ENCODE measurements around the gene EDAR. TPM values are rescaled to one million over a fixed set of nuclear protein-coding genes. Genes with fewer than 3 reads are reported as not detected.

EDAR gene
- total and polyA plus RNA-seq, 4 donors = not detected

DNA sequence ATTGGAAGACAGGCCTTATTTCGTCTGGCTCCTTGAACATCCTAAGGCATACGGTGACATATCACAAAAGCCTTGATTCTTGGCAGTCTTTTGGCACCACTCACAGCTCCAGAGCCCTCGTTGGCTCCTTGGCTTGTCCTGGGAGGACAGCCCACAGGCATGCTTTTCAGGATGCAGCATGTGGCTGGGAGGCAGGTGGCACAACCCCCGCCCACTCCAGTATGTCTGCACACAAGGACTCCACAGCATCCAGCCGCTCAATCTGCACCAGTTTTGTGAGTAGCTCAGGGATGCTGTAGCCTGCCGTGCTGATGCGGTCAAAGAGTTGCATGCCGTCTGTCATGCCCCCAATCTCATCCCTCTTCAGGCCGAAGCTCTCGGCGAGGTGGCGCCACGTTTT, 92.3 kb downstream of the EDAR start:
- ATAC-seq (ENCODE audit: low FRiP score) = no peak
- 91 to 92% methylated on average over 13 of the region's 13 CpGs for WGBS, 2 donors
- DNase-seq = no peak

DNA sequence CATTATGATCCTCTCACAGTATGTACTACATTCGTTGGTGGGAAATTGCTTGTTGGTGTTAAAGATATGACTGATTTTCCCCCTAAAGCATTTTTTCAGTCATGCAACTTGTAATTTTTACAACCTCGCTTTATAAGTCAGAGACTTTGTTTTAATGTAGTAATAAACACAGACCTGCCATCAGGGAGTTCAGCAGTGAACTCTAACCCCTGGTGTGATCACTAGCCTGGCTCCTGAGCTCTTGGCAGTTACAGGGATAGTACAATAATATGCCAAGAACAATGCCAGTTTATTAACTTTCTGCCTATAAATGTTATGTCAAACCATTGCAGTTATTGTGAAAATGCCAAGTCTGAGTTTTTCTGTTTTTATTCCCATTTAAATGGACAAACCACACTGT, 93.8 kb downstream of the EDAR start:
- no peak for ATAC-seq (ENCODE audit: low FRiP score)
- WGBS, 2 donors = 84 to 87% methylated on average over 2 of the region's 2 CpGs
- intact Hi-C loops (cut with DNase I) = no loop called here

More for the DNA sequence above, 92.3 kb downstream of the EDAR start:
- no peaks in the 10 kb centered on the region for H3K36me3 ChIP-seq (ENCODE audit: control insufficient read depth in 1 of 2, insufficient read depth in 2 of 2, low read length in 1 of 2)
- H3K4me1 ChIP-seq (ENCODE audit: control insufficient read depth in 1 of 2, insufficient read depth in 2 of 2, low read length in 2 of 2) = no peaks in the 10 kb centered on the region
- intact Hi-C loops (cut with DNase I) = no loop called here
- no peak overlapping the region for H3K27ac ChIP-seq (ENCODE audit: low read depth in 1 of 2, low read length in 2 of 2)
- H3K27me3 ChIP-seq (ENCODE audit: control insufficient read depth in 1 of 2, insufficient read depth in 2 of 2, low read length in 1 of 2) = no peaks in the 10 kb centered on the region
- no peaks in the 10 kb centered on the region for H3K9me3 ChIP-seq (ENCODE audit: control insufficient read depth, low read length)
- H3K4me3 ChIP-seq (ENCODE audit: low read length in 2 of 2) = no peak overlapping the region

DNA sequence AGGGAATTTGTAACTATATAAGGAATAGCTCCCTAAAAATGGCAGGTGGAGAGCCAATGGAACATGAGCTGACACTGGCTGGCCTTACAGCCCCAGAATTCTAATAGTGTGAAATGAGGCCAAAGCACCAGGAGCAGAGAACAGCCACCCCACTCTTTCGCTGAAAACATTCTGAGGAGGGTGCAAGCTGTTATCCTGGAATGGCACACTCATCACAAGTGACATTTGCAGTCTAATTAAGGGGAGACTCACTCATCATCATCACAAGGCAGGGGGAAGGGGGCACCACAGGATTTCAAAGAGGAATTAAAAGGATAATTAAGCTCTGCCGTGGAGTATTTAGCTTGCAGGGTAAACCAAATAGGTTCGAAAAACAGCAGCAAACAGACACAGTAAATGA, 94.3 kb downstream of the EDAR start:
- Histone ChIP-seq H3K27me3 (ENCODE audit: control insufficient read depth in 1 of 2, insufficient read depth in 2 of 2, low read length in 1 of 2) (no peaks in the 10 kb centered on the region), H3K9me3 (ENCODE audit: control insufficient read depth, low read length) (peaks cover 7% of the 10 kb centered on the region), H3K27ac (ENCODE audit: low read depth in 1 of 2, low read length in 2 of 2) (no peak overlapping the region), H3K4me1 (ENCODE audit: control insufficient read depth in 1 of 2, insufficient read depth in 2 of 2, low read length in 2 of 2) (no peaks in the 10 kb centered on the region), H3K4me3 (ENCODE audit: low read length in 2 of 2) (no peak overlapping the region), H3K36me3 (ENCODE audit: control insufficient read depth in 1 of 2, insufficient read depth in 2 of 2, low read length in 1 of 2) (no peaks in the 10 kb centered on the region)
- intact Hi-C loops (cut with DNase I) = no loop called here
- no peak for ATAC-seq (ENCODE audit: low FRiP score)
- 87 to 96% methylated on average over 3 of the region's 3 CpGs for WGBS, 2 donors
- no peak for DNase-seq

More for the DNA sequence above, 93.8 kb downstream of the EDAR start:
- no peaks in the 10 kb centered on the region for H3K27me3 ChIP-seq (ENCODE audit: control insufficient read depth in 1 of 2, insufficient read depth in 2 of 2, low read length in 1 of 2)
- no peaks in the 10 kb centered on the region for H3K36me3 ChIP-seq (ENCODE audit: control insufficient read depth in 1 of 2, insufficient read depth in 2 of 2, low read length in 1 of 2)
- no peaks in the 10 kb centered on the region for H3K4me1 ChIP-seq (ENCODE audit: control insufficient read depth in 1 of 2, insufficient read depth in 2 of 2, low read length in 2 of 2)
- no peak for DNase-seq
- H3K9me3 ChIP-seq (ENCODE audit: control insufficient read depth, low read length) = peaks cover 6% of the 10 kb centered on the region
- H3K4me3 ChIP-seq (ENCODE audit: low read length in 2 of 2) = no peak overlapping the region
- H3K27ac ChIP-seq (ENCODE audit: low read depth in 1 of 2, low read length in 2 of 2) = no peak overlapping the region

DNA sequence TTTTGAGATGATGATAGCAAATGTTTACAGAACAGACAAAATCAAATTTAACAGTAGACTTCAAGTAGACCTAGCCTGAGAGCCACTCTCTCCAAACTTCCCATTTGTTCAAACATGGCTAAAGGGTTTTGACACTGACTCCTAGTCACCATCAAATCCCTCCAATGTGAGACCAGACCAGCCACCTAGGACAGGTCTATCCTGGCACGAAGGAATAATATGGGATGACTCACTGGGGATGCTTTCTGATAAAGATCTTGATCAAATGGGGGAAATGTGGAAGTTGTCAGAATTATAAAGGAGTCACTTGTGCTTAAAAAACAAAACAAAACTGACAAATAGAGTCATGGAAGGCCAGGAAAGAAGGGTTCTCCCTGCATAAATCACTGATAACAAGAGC, 95.7 kb downstream of the EDAR start:
- Histone ChIP-seq H3K27ac (ENCODE audit: low read depth in 1 of 2, low read length in 2 of 2) (no peak overlapping the region), H3K9me3 (ENCODE audit: control insufficient read depth, low read length) (peaks cover 7% of the 10 kb centered on the region), H3K4me1 (ENCODE audit: control insufficient read depth in 1 of 2, insufficient read depth in 2 of 2, low read length in 2 of 2) (no peaks in the 10 kb centered on the region), H3K36me3 (ENCODE audit: control insufficient read depth in 1 of 2, insufficient read depth in 2 of 2, low read length in 1 of 2) (no peaks in the 10 kb centered on the region), H3K27me3 (ENCODE audit: control insufficient read depth in 1 of 2, insufficient read depth in 2 of 2, low read length in 1 of 2) (no peaks in the 10 kb centered on the region), H3K4me3 (ENCODE audit: low read length in 2 of 2) (no peak overlapping the region)
- intact Hi-C loops (cut with DNase I) = no loop called here
- DNase-seq = no peak
- no peak for ATAC-seq (ENCODE audit: low FRiP score)
- WGBS, 2 donors = 82 to 89% methylated on average over 1 of the region's 1 CpG

DNA sequence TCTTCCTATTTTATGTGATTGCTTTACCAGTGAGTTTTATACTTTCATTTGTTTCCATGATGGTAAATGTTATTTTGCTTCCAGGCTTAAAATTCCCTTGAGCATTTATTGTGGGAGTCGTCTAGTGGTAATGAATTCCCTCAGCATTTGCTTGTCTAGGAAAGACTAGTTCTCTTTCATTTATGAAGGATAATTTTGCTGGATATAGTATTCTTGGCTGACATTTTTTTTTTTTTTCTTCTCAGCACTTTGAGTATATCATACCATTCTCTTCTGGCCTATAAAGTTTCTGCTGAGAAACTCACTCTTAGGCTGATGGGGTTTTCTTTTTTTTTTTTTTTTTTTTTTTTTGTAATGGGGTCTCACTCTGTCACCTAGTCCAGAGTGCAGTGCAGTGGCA, 99.1 kb downstream of the EDAR start:
- Histone ChIP-seq H3K36me3 (ENCODE audit: control insufficient read depth in 1 of 2, insufficient read depth in 2 of 2, low read length in 1 of 2) (no peaks in the 10 kb centered on the region), H3K27ac (ENCODE audit: low read depth in 1 of 2, low read length in 2 of 2) (no peak overlapping the region), H3K9me3 (ENCODE audit: control insufficient read depth, low read length) (peaks cover 7% of the 10 kb centered on the region), H3K27me3 (ENCODE audit: control insufficient read depth in 1 of 2, insufficient read depth in 2 of 2, low read length in 1 of 2) (no peaks in the 10 kb centered on the region), H3K4me3 (ENCODE audit: low read length in 2 of 2) (no peak overlapping the region), H3K4me1 (ENCODE audit: control insufficient read depth in 1 of 2, insufficient read depth in 2 of 2, low read length in 2 of 2) (no peaks in the 10 kb centered on the region)
- intact Hi-C loops (cut with DNase I) = no loop called here
- 95 to 96% methylated on average over 1 of the region's 1 CpG for WGBS, 2 donors
- DNase-seq (no peak), ATAC-seq (ENCODE audit: low FRiP score) (no peak)

DNA sequence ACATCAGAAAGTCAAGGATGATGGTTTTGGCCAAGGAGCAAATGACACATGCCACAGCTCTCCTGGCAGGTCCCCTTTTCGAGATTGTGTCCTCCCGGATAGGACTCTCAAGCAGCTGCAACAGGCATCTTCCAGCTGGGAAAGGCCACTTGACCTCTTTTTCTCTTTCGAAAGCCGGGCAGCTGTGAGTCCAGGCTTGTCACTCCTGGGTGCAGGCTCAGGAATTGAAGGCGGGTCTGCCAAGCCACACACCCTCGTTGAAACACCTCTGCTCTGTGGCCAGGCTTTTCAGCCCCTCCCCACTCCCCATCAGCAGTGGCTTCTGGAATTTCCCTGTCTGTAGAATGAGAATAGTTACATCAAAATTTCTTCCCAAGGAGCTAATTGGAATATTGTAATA, 104.4 kb downstream of the EDAR start:
- WGBS, 2 donors = 73 to 76% methylated on average over 6 of the region's 6 CpGs

DNA sequence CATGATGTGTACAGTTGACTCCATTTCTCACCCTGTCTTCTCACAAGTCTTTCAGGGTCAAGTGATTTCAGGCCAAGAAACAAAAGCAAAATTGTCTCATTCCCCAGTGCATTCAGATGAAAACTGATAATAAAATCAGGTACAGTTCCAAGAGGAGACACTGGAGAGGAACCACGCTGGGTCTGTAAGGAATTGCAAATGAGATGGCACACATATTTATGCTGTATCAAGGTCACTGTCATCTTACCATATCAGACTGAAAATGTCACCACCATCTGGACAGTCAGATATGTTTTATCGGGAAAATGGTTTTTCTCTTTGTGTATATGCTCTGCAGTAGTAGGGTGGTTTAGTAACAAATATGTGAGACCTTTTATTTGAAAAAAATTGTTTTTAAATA, 110.7 kb downstream of the EDAR start:
- Histone ChIP-seq H3K36me3 (ENCODE audit: control insufficient read depth in 1 of 2, insufficient read depth in 2 of 2, low read length in 1 of 2) (no peaks in the 10 kb centered on the region), H3K27me3 (ENCODE audit: control insufficient read depth in 1 of 2, insufficient read depth in 2 of 2, low read length in 1 of 2) (no peaks in the 10 kb centered on the region), H3K9me3 (ENCODE audit: control insufficient read depth, low read length) (no peaks in the 10 kb centered on the region), H3K27ac (ENCODE audit: low read depth in 1 of 2, low read length in 2 of 2) (no peak overlapping the region), H3K4me1 (ENCODE audit: control insufficient read depth in 1 of 2, insufficient read depth in 2 of 2, low read length in 2 of 2) (no peaks in the 10 kb centered on the region), H3K4me3 (ENCODE audit: low read length in 2 of 2) (no peak overlapping the region)
- DNase-seq = no peak
- no peak for ATAC-seq (ENCODE audit: low FRiP score)
- 49 to 76% methylated on average over 2 of the region's 2 CpGs for WGBS, 2 donors
- intact Hi-C loops (cut with DNase I) = no loop called here

More for the DNA sequence above, 104.4 kb downstream of the EDAR start:
- DNase-seq (no peak), ATAC-seq (ENCODE audit: low FRiP score) (no peak)
- no peak overlapping the region for H3K27ac ChIP-seq (ENCODE audit: low read depth in 1 of 2, low read length in 2 of 2)
- H3K9me3 ChIP-seq (ENCODE audit: control insufficient read depth, low read length) = no peaks in the 10 kb centered on the region
- no peaks in the 10 kb centered on the region for H3K27me3 ChIP-seq (ENCODE audit: control insufficient read depth in 1 of 2, insufficient read depth in 2 of 2, low read length in 1 of 2)
- no peaks in the 10 kb centered on the region for H3K36me3 ChIP-seq (ENCODE audit: control insufficient read depth in 1 of 2, insufficient read depth in 2 of 2, low read length in 1 of 2)
- intact Hi-C loops (cut with DNase I) = no loop called here
- H3K4me3 ChIP-seq (ENCODE audit: low read length in 2 of 2) = no peak overlapping the region
- H3K4me1 ChIP-seq (ENCODE audit: control insufficient read depth in 1 of 2, insufficient read depth in 2 of 2, low read length in 2 of 2) = no peaks in the 10 kb centered on the region

DNA sequence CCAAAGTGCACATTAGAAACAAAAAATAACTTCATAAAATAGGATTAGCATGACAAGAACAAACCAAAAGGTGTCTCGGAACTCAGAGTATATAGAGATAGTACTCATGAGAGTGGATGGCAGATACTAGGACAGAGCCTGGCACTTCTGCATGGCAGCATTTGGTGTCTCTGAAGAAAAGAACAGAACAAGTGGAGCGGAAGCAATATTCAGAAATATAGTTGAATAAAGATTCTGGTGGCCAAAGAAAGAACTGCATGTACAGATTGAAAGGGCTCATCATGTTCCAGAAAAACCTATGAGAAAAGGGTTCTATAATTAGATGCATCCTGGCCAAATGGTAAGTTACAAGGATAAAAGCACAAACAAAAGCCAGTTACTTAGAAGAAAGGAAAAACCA, 111.5 kb downstream of the EDAR start:
- intact Hi-C loops (cut with DNase I) = no loop called here
- DNase-seq (no peak), ATAC-seq (ENCODE audit: low FRiP score) (no peak)
- WGBS, 2 donors = 95 to 97% methylated on average over 2 of the region's 2 CpGs
- no peaks in the 10 kb centered on the region for H3K36me3 ChIP-seq (ENCODE audit: control insufficient read depth in 1 of 2, insufficient read depth in 2 of 2, low read length in 1 of 2)
- no peak overlapping the region for H3K27ac ChIP-seq (ENCODE audit: low read depth in 1 of 2, low read length in 2 of 2)
- no peak overlapping the region for H3K4me3 ChIP-seq (ENCODE audit: low read length in 2 of 2)
- H3K9me3 ChIP-seq (ENCODE audit: control insufficient read depth, low read length) = no peaks in the 10 kb centered on the region
- no peaks in the 10 kb centered on the region for H3K27me3 ChIP-seq (ENCODE audit: control insufficient read depth in 1 of 2, insufficient read depth in 2 of 2, low read length in 1 of 2)
- no peaks in the 10 kb centered on the region for H3K4me1 ChIP-seq (ENCODE audit: control insufficient read depth in 1 of 2, insufficient read depth in 2 of 2, low read length in 2 of 2)

DNA sequence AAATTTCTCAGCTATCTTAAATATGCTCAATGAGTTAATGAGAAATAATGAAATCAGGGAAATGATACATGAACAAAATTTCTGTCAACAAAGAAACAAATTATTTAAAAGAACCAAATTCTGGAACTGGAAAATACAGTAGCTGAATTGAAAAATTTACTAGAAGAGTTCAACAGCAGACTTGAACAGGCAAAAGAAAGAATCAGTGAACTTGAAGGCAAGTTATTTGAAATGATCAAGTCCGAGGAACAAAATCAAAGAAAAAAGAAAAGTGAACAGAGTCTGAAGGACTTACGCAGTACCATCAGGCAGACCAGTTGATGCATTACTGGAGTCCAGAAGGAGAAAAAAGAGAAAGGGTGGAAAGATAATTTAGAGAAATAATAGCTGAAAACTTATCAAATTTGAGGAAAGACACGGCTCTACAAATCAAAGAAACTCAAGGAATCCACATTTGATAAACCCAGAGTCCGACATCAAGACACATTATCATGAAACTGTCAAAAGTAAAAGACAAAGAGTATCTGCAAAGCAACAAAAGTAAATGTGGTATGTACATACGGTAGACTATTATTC, 118.9 kb downstream of the EDAR start:
- 96 to 98% methylated on average over 5 of the region's 5 CpGs for WGBS, 2 donors

More for the DNA sequence above, 118.9 kb downstream of the EDAR start:
- Histone ChIP-seq H3K36me3 (ENCODE audit: control insufficient read depth in 1 of 2, insufficient read depth in 2 of 2, low read length in 1 of 2) (no peaks in the 10 kb centered on the region), H3K9me3 (ENCODE audit: control insufficient read depth, low read length) (peaks cover 3% of the 10 kb centered on the region), H3K4me3 (ENCODE audit: low read length in 2 of 2) (no peak overlapping the region), H3K4me1 (ENCODE audit: control insufficient read depth in 1 of 2, insufficient read depth in 2 of 2, low read length in 2 of 2) (no peaks in the 10 kb centered on the region), H3K27ac (ENCODE audit: low read depth in 1 of 2, low read length in 2 of 2) (no peak overlapping the region), H3K27me3 (ENCODE audit: control insufficient read depth in 1 of 2, insufficient read depth in 2 of 2, low read length in 1 of 2) (no peaks in the 10 kb centered on the region)
- no peak for ATAC-seq (ENCODE audit: low FRiP score)
- no peak for DNase-seq
- intact Hi-C loops (cut with DNase I) = no loop called here
